ENCODE data around the gene CYFIP2.

Gene CYFIP2

GRCh38 chr5:157269165-157269671 is 3.3 kb downstream of the CYFIP2 start:
- DNase-seq (ENCODE audit: low read depth) = no peak
- H3K4me3 ChIP-seq (replicated peaks; ENCODE audit: low read depth, low read length) = no peak overlapping the region
- TF ChIP-seq CTCF (IDR thresholded peaks at IDR 0.05; ENCODE audit: low read length, missing control alignments) = no peak

- no peak for DNase-seq (ENCODE audit: low read depth)
- TF ChIP-seq CTCF (IDR thresholded peaks at IDR 0.05; ENCODE audit: low read length, missing control alignments) = no peak
These were observed 3.9 kb downstream of the CYFIP2 start for GRCh38 chr5:157269761-157270272.

GRCh38 chr5:157270771-157271170 is 4.8 kb downstream of the CYFIP2 start:
- no peak for DNase-seq (ENCODE audit: low read depth)
- H3K4me3 ChIP-seq (replicated peaks; ENCODE audit: low read depth, low read length) = no peak overlapping the region
- no peak for TF ChIP-seq CTCF (IDR thresholded peaks at IDR 0.05; ENCODE audit: low read length, missing control alignments)

More at GRCh38 chr5:157269761-157270272, 3.9 kb downstream of the CYFIP2 start:
- no peak overlapping the region for H3K4me3 ChIP-seq (replicated peaks; ENCODE audit: low read depth, low read length)

GRCh38 chr5:157271740-157272271 is 5.9 kb downstream of the CYFIP2 start:
- DNase-seq (ENCODE audit: low read depth) = no peak
- no peak overlapping the region for H3K4me3 ChIP-seq (replicated peaks; ENCODE audit: low read depth, low read length)
- no peak for TF ChIP-seq CTCF (IDR thresholded peaks at IDR 0.05; ENCODE audit: low read length, missing control alignments)

- TF ChIP-seq CTCF (IDR thresholded peaks at IDR 0.05; ENCODE audit: low read length, missing control alignments) = no peak
- no peak overlapping the region for H3K4me3 ChIP-seq (replicated peaks; ENCODE audit: low read depth, low read length)
- DNase-seq (ENCODE audit: low read depth) = no peak
These were observed 7.2 kb downstream of the CYFIP2 start for GRCh38 chr5:157273131-157273556.

GRCh38 chr5:157275403-157275802 is 9.5 kb downstream of the CYFIP2 start:
- H3K4me3 ChIP-seq (replicated peaks; ENCODE audit: low read depth, low read length) = no peak overlapping the region
- no peak for TF ChIP-seq CTCF (IDR thresholded peaks at IDR 0.05; ENCODE audit: low read length, missing control alignments)
- no peak for DNase-seq (ENCODE audit: low read depth)

All from fibroblast of pulmonary artery (primary cell).